Measurements from ENCODE around the gene MRPL28. TPM values are rescaled to one million over a fixed set of nuclear protein-coding genes. Genes with fewer than 3 reads are reported as not detected.
"Not testable (repeated sequence)": the region's sequence is repeated elsewhere in the genome, so short reads cannot be mapped to it uniquely, and the experiment has no call there.

Gene MRPL28
- total and polyA plus RNA-seq, 5 experiments from 2014 or later = 32.4 to 66.6 (median 57.4) TPM

DNA sequence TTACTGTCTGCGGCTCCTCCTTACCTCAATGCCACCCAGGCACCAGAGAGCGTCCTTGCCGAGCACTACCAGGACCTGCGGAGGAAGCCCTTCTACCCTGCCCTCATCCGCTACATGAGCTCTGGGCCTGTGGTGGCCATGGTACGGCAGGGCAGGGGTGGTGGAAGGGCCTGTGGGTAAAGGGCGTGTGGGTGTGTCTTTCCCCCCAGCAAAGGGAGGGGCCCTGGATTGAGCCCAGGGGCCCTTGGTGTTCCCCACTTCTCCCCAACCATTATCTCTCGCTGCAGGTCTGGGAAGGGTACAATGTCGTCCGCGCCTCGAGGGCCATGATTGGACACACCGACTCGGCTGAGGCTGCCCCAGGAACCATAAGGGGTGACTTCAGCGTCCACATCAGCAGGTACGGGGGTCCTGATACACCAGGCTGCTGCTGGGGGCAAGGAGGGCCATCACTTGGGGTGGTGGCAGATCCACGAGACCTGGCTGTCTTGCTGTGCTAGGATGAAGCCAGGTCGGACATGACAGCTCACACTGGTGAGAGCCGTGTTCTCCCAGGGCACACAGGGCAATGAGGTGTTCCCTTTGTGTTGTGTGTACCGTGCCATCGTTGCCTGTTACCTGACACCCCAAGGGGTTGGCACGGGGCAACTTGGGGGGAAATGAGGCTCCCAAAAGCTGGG, 29.1 kb upstream of the MRPL28 start:
- no peaks in the 10 kb centered on the region for H3K27me3 Mint-ChIP-seq
- DNase-seq = no peak
- POLR2A ChIA-PET = interaction anchor here (0.8 to 5.6 kb wide), 6 partner anchors 7 to 170 kb away, joined by 4 to 72 read pairs (median 10); partner anchors contain the start of genes AXIN1, LUC7L, MRPL28 and PGAP6
- no peaks in the 10 kb centered on the region for H3K36me3 Mint-ChIP-seq
- H3K9me3 Mint-ChIP-seq = no peaks in the 10 kb centered on the region
- no peak for ATAC-seq
- H3K4me1 Mint-ChIP-seq = peaks cover 10 to 28% (median 25%) of the 10 kb centered on the region in 4 donors
- peak overlapping the region; percentile 16 to 95 (median 86) for H3K4me3 Mint-ChIP-seq
- H3K27ac Mint-ChIP-seq = peak overlapping the region in 9 of 10 donors; percentile 53 to 98 (median 87)

GRCh38 chr16:398561-399339, 28.4 kb upstream of the MRPL28 start:
- Mint-ChIP-seq H3K27ac (peak overlapping the region in 9 of 10 donors; percentile 61 to 88 (median 81)), H3K36me3 (no peaks in the 10 kb centered on the region), H3K27me3 (no peaks in the 10 kb centered on the region), H3K4me1 (peaks cover 10 to 28% (median 25%) of the 10 kb centered on the region in 4 donors), H3K4me3 (peak overlapping the region; percentile 61 to 92 (median 67)), H3K9me3 (no peaks in the 10 kb centered on the region)
- ATAC-seq = no peak
- POLR2A ChIA-PET = interaction anchor here (1.0 to 5.6 kb wide), 2 partner anchors 16 to 28 kb away, joined by 4 to 72 read pairs; partner anchors contain the start of genes MRPL28 and PGAP6
- no peak for DNase-seq

DNA sequence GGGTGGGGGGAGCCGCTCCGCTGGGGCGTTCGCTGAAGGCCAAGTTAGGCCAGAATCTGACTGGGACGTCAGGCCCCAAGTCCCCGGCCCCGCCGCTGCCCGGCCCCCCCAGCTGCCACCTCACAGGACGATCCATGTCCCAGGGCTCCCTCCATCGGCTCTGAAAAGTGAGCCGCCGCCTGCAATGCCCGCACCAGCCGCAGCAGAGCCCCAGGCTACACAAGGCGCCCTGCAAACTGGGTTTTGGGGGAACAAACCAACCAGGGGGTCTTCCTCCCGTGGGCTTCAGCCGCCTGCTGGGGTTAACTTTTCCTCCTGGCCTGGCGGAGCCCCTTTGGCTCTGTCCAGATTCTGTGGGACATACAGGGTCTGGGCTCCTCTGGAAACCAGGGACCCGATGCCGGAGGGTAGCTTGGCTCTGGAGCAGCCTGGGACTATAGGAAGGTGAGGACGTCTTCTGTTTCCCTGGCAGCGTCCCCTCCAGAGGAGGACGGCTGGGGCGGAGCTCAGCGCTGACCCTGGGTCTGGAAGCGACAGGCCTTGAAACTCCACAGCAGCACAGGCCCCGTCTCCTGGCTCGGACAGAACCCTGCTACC, 27.5 kb upstream of the MRPL28 start:
- no peaks in the 10 kb centered on the region for H3K27me3 Mint-ChIP-seq
- H3K9me3 Mint-ChIP-seq = no peaks in the 10 kb centered on the region
- ATAC-seq (no peak), DNase-seq (peak in 6 of 10 donors; percentile 19 to 72 (median 34))
- peak overlapping the region in 9 of 10 donors; percentile 66 to 87 (median 76) for H3K27ac Mint-ChIP-seq
- H3K4me1 Mint-ChIP-seq = peaks cover 10 to 28% (median 25%) of the 10 kb centered on the region in 4 donors
- H3K4me3 Mint-ChIP-seq = peak overlapping the region; percentile 58 to 88 (median 65)
- POLR2A ChIA-PET = interaction anchor here (5.6 kb wide), 1 partner anchor 15 kb away, joined by 72 read pairs; the partner anchor contains the start of gene PGAP6
- no peaks in the 10 kb centered on the region for H3K36me3 Mint-ChIP-seq

GRCh38 chr16:397135-397661, 26.9 kb upstream of the MRPL28 start, which contains the start of gene NME4:
NME4 (plus strand) TSS chr16:397199; CDS start chr16:397223, 24 bp downstream.
- peak within 1 kb of the TSS; percentile 80 to 92 (median 88) for H3K4me3 Mint-ChIP-seq
- peak in 3 of 10 donors; percentile 34 to 44 (median 38) for DNase-seq
- no peaks in the 10 kb centered on the region for H3K36me3 Mint-ChIP-seq
- peaks cover 0 to under 1% (median 0%) of the 10 kb centered on the region in 9 donors for H3K9me3 Mint-ChIP-seq
- H3K4me1 Mint-ChIP-seq = peaks cover 10 to 32% (median 29%) of the 10 kb centered on the region in 4 donors
- peak; percentile 11 to 26 for ATAC-seq
- POLR2A ChIA-PET = interaction anchor here (1.8 to 5.6 kb wide), 2 partner anchors 14 to 15 kb away, joined by 6 to 72 read pairs; partner anchors contain the start of gene PGAP6
- H3K27ac Mint-ChIP-seq = peak within 1 kb of the TSS; percentile 76 to 95 (median 88)
- H3K27me3 Mint-ChIP-seq = no peaks in the 10 kb centered on the region

GRCh38 chr16:396605-397004, 26.3 kb upstream of the MRPL28 start:
- Mint-ChIP-seq H3K36me3 (no peaks in the 10 kb centered on the region), H3K4me3 (peak overlapping the region; percentile 80 to 92 (median 88)), H3K4me1 (peaks cover 11 to 36% (median 34%) of the 10 kb centered on the region in 4 donors), H3K9me3 (peaks cover 0 to 6% (median 0%) of the 10 kb centered on the region in 9 donors), H3K27ac (peak overlapping the region; percentile 73 to 95 (median 88)), H3K27me3 (no peaks in the 10 kb centered on the region)
- ATAC-seq = no peak
- DNase-seq = no peak
- POLR2A ChIA-PET = interaction anchor here (1.8 to 1.9 kb wide), 2 partner anchors 13 to 17 kb away, joined by 4 to 6 read pairs; no protein-coding TSS in a partner anchor

DNA sequence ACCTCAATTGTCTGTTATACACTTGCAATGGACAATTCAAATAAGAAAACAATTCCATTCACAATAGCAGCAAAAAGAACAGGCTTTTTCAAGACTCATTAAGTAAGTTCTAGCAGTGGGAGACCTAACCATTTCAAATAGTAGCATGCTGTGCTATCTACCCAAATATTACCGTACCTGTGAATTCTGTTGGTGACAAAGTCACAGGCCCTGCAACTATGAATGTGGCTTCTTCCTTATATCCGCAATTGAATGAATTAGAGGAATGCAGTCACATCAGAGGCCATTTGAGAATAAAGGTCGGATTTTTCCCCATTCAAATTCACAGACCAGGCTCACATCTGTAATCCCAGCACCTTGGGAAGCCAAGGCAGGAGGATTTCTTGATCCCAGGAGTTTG, 25.9 kb upstream of the MRPL28 start:
- Mint-ChIP-seq H3K27me3 (no peaks in the 10 kb centered on the region), H3K4me1 (peaks cover 11 to 37% (median 34%) of the 10 kb centered on the region in 4 donors), H3K9me3 (peaks cover 0 to 6% (median 0%) of the 10 kb centered on the region in 9 donors), H3K4me3 (peak overlapping the region; percentile 80 to 92 (median 88)), H3K27ac (peak overlapping the region; percentile 2 to 93 (median 84)), H3K36me3 (no peaks in the 10 kb centered on the region)
- no peak for ATAC-seq
- POLR2A ChIA-PET = interaction anchor here (1.8 to 1.9 kb wide), 2 partner anchors 13 to 17 kb away, joined by 4 to 6 read pairs; no protein-coding TSS in a partner anchor
- DNase-seq = no peak

DNA sequence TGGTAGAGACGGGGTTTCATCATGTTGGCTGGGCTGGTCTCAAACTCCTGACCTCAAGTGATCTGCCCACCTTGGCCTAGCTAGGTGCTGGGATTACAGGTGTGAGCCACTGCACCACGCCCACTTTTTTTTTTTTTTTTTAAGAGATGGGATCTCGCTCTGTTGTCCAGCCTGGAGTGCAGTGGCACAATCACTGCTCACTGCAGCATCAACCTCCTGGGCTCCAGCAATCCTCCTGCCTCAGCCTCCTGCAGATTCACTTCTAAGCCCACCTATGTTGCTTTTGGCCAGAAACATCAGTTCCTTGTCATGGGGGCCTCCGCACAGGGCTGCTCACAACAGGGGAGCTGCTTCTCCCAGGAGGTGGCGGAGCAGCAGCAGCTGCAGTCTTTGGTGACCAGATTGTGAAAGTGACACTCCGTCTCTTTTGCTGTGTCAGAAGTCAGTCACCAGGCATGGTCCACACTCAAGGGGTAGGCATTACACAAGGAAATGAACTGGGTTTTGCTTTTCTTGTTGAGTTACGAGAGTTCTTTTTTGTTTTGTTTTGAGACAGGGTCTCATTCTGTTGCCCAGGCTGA, 22.2 kb upstream of the MRPL28 start:
- ATAC-seq = no peak
- Mint-ChIP-seq H3K4me1 (peaks cover 7 to 24% (median 17%) of the 10 kb centered on the region in 4 donors), H3K4me3 (peak overlapping the region in 1 of 10 donors; percentile 58), H3K36me3 (no peaks in the 10 kb centered on the region), H3K27me3 (no peaks in the 10 kb centered on the region), H3K27ac (peak overlapping the region in 3 of 10 donors; percentile 3 to 94 (median 77)), H3K9me3 (peaks cover 0 to 6% (median 0%) of the 10 kb centered on the region in 9 donors)
- POLR2A ChIA-PET = interaction anchor here (0.7 to 1.3 kb wide), 4 partner anchors 8 to 135 kb away, joined by 3 to 14 read pairs (median 3); partner anchors contain the start of genes CAPN15, DECR2 and MRPL28
- DNase-seq = no peak

- Mint-ChIP-seq H3K27ac (peak overlapping the region in 7 of 10 donors; percentile 12 to 94 (median 61)), H3K4me3 (peak overlapping the region in 2 of 10 donors; percentile 8 to 58), H3K27me3 (no peaks in the 10 kb centered on the region), H3K4me1 (peaks cover 7 to 24% (median 17%) of the 10 kb centered on the region in 4 donors), H3K9me3 (peaks cover 0 to 6% (median 0%) of the 10 kb centered on the region in 9 donors), H3K36me3 (no peaks in the 10 kb centered on the region)
- ATAC-seq (peak; percentile 87 to 93), DNase-seq (peak; percentile 65 to 82 (median 74))
- POLR2A ChIA-PET = interaction anchor here (0.7 to 1.3 kb wide), 3 partner anchors 9 to 135 kb away, joined by 3 to 14 read pairs (median 3); partner anchors contain the start of genes CAPN15 and DECR2
Observed at GRCh38 chr16:391885-392335, 21.6 kb upstream of the MRPL28 start.

DNA sequence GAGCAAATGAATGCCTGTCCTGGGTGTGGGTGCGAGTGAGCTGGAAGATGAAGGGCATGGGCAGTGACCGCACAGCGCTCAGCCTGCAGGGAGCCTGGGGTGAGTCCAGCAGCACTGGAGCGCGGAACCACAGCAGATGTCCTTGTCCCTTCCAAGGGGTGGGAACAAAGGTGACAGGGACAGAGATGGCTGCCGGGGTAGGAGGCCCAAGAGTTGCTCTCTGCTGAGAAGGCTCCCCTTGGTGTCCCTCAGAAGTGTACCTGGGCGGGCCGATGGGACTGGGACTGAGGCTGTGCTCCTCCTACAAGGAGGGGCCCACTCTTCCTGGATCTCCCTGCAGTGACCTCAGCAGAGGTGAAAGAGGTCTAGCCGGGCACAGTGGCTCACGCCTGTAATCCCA, 19.0 kb upstream of the MRPL28 start:
- Mint-ChIP-seq H3K4me3 (no peak overlapping the region), H3K36me3 (peaks cover 0 to 3% (median 0%) of the 10 kb centered on the region in 3 donors), H3K27ac (peak overlapping the region in 1 of 10 donors; percentile 62), H3K27me3 (no peaks in the 10 kb centered on the region), H3K9me3 (peaks cover 0 to 6% (median 0%) of the 10 kb centered on the region in 9 donors), H3K4me1 (peaks cover 1 to 15% (median 8%) of the 10 kb centered on the region in 4 donors)
- DNase-seq (no peak), ATAC-seq (no peak)
- POLR2A ChIA-PET = interaction anchor here (0.7 to 1.1 kb wide), 2 partner anchors 12 to 36 kb away, joined by 3 to 7 read pairs; partner anchors contain the start of genes DECR2 and RAB11FIP3

- H3K36me3 Mint-ChIP-seq, ATAC-seq, H3K4me3 Mint-ChIP-seq, DNase-seq, H3K9me3 Mint-ChIP-seq, H3K27me3 Mint-ChIP-seq: not testable (repeated sequence)
- peak overlapping the region in 3 of 10 donors; percentile 1 to 57 (median 54) for H3K27ac Mint-ChIP-seq
- POLR2A ChIA-PET = interaction anchor here (0.7 kb wide), 1 partner anchor 36 kb away, joined by 4 read pairs; no protein-coding TSS in a partner anchor
- peaks cover 7 to 28% (median 21%) of the 10 kb centered on the region in 4 donors for H3K4me1 Mint-ChIP-seq
Observed at GRCh38 chr16:387761-388666, 17.7 kb upstream of the MRPL28 start.
